HUDEP-2 (cell line): Measurements from ENCODE around the gene FHL3.

ENCODE experiments used
- DNase-seq, 76 experiments: peaks; one replicate each; lab custom pipeline; 2025; ENCODE audit not compliant: unreplicated experiment in 76 of 76; lab: John Stamatoyannopoulos, UW

The FHL3 gene

GRCh38 chr1:38014724-38015424 lies 9.6 kb upstream of the FHL3 start:
- DNase-seq, result no peak

GRCh38 chr1:38014171-38014570 lies 8.9 kb upstream of the FHL3 start:
- DNase-seq, result no peak

GRCh38 chr1:38013227-38013622 lies 7.9 kb upstream of the FHL3 start:
- no peak for DNase-seq

- peak in 75 of 76 experiments; percentile 35 to 99 (median 94) for DNase-seq
These were observed 7.3 kb upstream of the FHL3 start, which contains the start of gene UTP11 for GRCh38 chr1:38012363-38013226. Gene UTP11 (plus strand): TSS chr1:38012734. CDS start chr1:38012803, 69 bp downstream.

GRCh38 chr1:38009841-38010180 lies 4.5 kb upstream of the FHL3 start:
- DNase-seq, result no peak

GRCh38 chr1:38009088-38009840 lies 4.0 kb upstream of the FHL3 start:
- peak in 18 of 76 experiments; percentile 12 to 64 (median 34) for DNase-seq

GRCh38 chr1:38006008-38006828 lies 904 bp upstream of the FHL3 start:
- DNase-seq, result no peak

- DNase-seq, result peak in 15 of 76 experiments; percentile 8 to 36 (median 17)
These were observed 818 bp downstream of the FHL3 start for GRCh38 chr1:38004284-38005108.

GRCh38 chr1:38003261-38004250 lies 1.8 kb downstream of the FHL3 start:
- peak in 9 of 76 experiments; percentile 18 to 40 (median 26) for DNase-seq

- DNase-seq, result no peak
These were observed 4.5 kb downstream of the FHL3 start for GRCh38 chr1:38000529-38001455.

GRCh38 chr1:38000233-38000528 lies 5.1 kb downstream of the FHL3 start:
- no peak for DNase-seq

- peak in 43 of 76 experiments; percentile 13 to 62 (median 36) for DNase-seq
These were observed 5.7 kb downstream of the FHL3 start for GRCh38 chr1:37999430-38000232.

GRCh38 chr1:37998913-37999429 lies 6.3 kb downstream of the FHL3 start:
- DNase-seq, result peak in 15 of 76 experiments; percentile 5 to 62 (median 31)

GRCh38 chr1:37998089-37998808 lies 7.1 kb downstream of the FHL3 start:
- DNase-seq, result no peak

GRCh38 chr1:37997256-37998088 lies 7.8 kb downstream of the FHL3 start:
- DNase-seq, result no peak
